ENCODE measurements around the gene PSRC1. TPM values are rescaled to one million over a fixed set of nuclear protein-coding genes. Genes with fewer than 3 reads are reported as not detected.

Gene PSRC1
- total RNA-seq, 3 donors from 2014 or later = 4.2 to 5.9 (median 4.3) TPM

DNA sequence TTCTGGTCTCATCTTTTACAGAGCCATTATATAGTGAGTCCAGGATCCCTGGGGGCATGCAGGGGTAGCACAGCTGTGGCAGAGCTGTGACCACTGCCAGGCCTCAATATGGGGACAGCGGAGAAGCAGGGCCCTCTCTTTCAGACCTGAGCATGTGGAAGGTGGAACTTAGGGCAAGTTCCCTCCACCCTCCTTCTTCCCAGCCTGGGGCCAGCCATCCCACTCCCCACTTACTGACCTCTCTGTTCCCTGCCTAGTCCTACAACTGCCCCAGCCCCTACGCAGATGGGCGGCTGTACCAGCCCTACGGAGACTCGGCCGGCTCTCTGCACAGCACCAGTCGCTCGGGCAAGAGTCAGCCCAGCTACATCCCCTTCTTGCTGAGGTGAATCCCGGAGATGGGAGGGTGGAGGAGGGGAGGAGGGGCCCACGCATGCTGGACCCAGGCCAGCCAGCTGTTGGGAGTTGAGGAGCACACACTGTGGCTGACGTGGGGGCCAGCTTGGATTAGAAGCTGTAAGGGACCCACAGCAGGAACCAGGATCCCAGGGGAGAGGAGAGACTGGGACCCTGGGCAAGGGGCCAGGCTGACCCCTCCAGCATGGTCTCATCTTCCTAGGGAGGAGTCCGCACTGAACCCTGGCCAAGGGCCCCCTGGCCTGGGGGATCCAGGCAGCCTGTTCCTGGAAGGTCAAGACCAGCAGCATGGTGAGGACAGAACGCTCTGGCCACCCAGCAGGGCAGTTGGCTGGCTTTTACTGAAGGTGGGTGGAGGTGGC, 10.7 kb downstream of the PSRC1 start:
- Histone ChIP-seq H3K27me3 (no peaks in the 10 kb centered on the region), H3K27ac (peak overlapping the region; percentile 87 to 92), H3K4me1 (peaks cover 0 to 18% of the 10 kb centered on the region in 2 donors), H3K9me3 (no peaks in the 10 kb centered on the region), H3K36me3 (no peaks in the 10 kb centered on the region), H3K4me3 (no peak overlapping the region)
- intact Hi-C loops (cut with DNase I; ENCODE audit: low total_unique reads) = no loop called here
- DNase-seq (ENCODE audit: low spot score in 2 of 2) = no peak
- TF ChIP-seq POLR2AphosphoS5 (IDR thresholded peaks at IDR 0.05) (no peak), POLR2A (IDR thresholded peaks at IDR 0.05) (no peak)
- TF ChIP-seq, protein P1, sequence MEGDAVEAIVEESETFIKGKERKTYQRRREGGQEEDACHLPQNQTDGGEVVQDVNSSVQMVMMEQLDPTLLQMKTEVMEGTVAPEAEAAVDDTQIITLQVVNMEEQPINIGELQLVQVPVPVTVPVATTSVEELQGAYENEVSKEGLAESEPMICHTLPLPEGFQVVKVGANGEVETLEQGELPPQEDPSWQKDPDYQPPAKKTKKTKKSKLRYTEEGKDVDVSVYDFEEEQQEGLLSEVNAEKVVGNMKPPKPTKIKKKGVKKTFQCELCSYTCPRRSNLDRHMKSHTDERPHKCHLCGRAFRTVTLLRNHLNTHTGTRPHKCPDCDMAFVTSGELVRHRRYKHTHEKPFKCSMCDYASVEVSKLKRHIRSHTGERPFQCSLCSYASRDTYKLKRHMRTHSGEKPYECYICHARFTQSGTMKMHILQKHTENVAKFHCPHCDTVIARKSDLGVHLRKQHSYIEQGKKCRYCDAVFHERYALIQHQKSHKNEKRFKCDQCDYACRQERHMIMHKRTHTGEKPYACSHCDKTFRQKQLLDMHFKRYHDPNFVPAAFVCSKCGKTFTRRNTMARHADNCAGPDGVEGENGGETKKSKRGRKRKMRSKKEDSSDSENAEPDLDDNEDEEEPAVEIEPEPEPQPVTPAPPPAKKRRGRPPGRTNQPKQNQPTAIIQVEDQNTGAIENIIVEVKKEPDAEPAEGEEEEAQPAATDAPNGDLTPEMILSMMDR (IDR thresholded peaks at IDR 0.05) = no peak

DNA sequence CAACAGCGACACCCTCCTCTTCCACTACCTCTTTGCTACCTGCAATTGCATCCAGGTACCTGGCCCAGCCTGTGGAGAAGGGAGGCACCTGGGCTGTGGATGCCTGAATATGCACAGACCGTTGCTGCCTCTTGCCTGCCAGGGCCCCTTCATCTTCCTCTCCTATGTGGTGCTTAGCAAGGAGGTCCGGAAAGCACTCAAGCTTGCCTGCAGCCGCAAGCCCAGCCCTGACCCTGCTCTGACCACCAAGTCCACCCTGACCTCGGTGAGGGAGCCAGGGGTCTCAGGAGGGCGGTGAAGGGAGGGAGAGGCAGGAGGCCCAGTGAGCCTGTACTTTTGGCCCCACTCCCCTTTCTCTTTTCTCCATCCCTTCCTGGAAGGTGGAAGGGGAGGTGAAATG, 11.5 kb downstream of the PSRC1 start:
- H3K9me3 ChIP-seq = no peaks in the 10 kb centered on the region
- TF ChIP-seq POLR2AphosphoS5 (IDR thresholded peaks at IDR 0.05) = no peak
- no peak for TF ChIP-seq POLR2A (IDR thresholded peaks at IDR 0.05)
- TF ChIP-seq, protein P1 (IDR thresholded peaks at IDR 0.05) = no peak
- H3K27me3 ChIP-seq = no peaks in the 10 kb centered on the region
- H3K36me3 ChIP-seq = no peaks in the 10 kb centered on the region
- no peak overlapping the region for H3K4me3 ChIP-seq
- DNase-seq (ENCODE audit: low spot score in 2 of 2) = no peak
- intact Hi-C loops (cut with DNase I; ENCODE audit: low total_unique reads) = no loop called here
- H3K27ac ChIP-seq = no peak overlapping the region
- H3K4me1 ChIP-seq = peaks cover 0 to 18% of the 10 kb centered on the region in 2 donors

DNA sequence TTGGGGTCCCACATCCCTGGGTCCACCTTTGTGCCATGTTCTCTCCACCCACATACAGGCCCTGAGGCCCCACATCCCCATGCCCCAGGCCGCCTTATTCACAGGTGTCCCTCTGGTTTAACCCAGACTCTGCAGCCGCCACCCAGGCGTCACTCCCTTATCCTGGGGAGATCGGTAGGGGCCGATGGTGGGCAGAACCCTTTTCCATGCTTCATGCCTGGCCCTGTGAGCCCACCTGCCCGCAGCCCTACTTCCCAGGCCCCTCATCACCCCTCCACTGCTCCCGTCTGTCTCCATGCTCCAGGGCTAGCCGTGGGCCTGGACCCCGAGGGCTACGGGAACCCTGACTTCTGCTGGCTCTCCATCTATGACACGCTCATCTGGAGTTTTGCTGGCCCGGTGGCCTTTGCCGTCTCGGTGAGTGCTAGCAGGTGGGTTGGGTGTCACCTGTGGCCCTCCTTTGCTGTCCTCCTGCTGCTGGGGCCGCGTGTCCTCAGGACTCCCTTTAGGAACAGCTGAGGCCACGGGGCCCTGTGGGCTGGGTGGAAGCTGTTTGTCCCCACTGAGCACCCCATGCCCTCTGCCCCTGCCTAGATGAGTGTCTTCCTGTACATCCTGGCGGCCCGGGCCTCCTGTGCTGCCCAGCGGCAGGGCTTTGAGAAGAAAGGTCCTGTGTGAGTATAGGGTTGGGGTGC, 12.2 kb downstream of the PSRC1 start:
- intact Hi-C loops (cut with DNase I; ENCODE audit: low total_unique reads) = no loop called here
- no peak overlapping the region for H3K4me3 ChIP-seq
- no peaks in the 10 kb centered on the region for H3K36me3 ChIP-seq
- H3K4me1 ChIP-seq = peaks cover 0 to 18% of the 10 kb centered on the region in 2 donors
- H3K27me3 ChIP-seq = no peaks in the 10 kb centered on the region
- no peaks in the 10 kb centered on the region for H3K9me3 ChIP-seq
- no peak for DNase-seq (ENCODE audit: low spot score in 2 of 2)
- no peak overlapping the region for H3K27ac ChIP-seq
- TF ChIP-seq, protein P1 (IDR thresholded peaks at IDR 0.05) = no peak
- TF ChIP-seq POLR2A (IDR thresholded peaks at IDR 0.05) (no peak), POLR2AphosphoS5 (IDR thresholded peaks at IDR 0.05) (no peak)

DNA sequence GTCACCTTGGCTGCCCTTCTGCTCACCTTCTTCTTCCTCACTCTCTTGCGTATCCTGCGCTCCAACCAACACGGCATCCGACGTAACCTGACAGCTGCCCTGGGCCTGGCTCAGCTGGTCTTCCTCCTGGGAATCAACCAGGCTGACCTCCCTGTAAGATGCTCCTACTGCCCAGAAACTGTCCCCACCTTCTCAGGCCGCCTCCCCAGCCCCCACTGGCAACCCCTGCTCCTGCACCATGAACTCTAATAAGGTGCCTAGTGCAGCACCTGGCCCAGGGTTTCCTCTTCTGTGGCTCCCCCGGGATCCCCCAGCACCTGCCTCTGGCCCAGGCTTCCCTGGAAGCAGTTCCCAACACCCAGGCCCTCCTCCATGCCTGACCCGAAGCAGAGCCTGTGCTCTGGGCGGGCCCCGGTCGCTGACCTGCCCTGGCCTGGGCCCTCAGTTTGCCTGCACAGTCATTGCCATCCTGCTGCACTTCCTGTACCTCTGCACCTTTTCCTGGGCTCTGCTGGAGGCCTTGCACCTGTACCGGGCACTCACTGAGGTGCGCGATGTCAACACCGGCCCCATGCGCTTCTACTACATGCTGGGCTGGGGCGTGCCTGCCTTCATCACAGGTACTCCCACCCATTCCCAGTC, 12.8 kb downstream of the PSRC1 start:
- DNase-seq (ENCODE audit: low spot score in 2 of 2) = no peak
- H3K27me3 ChIP-seq = no peaks in the 10 kb centered on the region
- no peak overlapping the region for H3K4me3 ChIP-seq
- no peak overlapping the region for H3K27ac ChIP-seq
- H3K9me3 ChIP-seq = no peaks in the 10 kb centered on the region
- H3K4me1 ChIP-seq = peaks cover 0 to 15% of the 10 kb centered on the region in 2 donors
- H3K36me3 ChIP-seq = no peaks in the 10 kb centered on the region
- intact Hi-C loops (cut with DNase I; ENCODE audit: low total_unique reads) = loop anchor here (10.0 kb wide), 1 partner anchor 135 kb away; no protein-coding TSS in a partner anchor
- TF ChIP-seq, protein P1 (IDR thresholded peaks at IDR 0.05) = no peak
- TF ChIP-seq POLR2AphosphoS5 (IDR thresholded peaks at IDR 0.05) = no peak
- TF ChIP-seq POLR2A (IDR thresholded peaks at IDR 0.05) = no peak
